HEK293 (cell line): Measurements from ENCODE around the gene HPS4.
A peak's percentile ranks its signal among the peaks of the same experiment; 100 is the strongest.

Experiments used
- CTCF ChIA-PET: fragments of 350-600 bp; formaldehyde crosslinking; extraction: SDS; loops from one replicate; lab custom pipeline; 2021; ENCODE audit warnings: antibody characterized with exemption; lab: Yijun Ruan, JAX
- POLR2A ChIA-PET: fragments of 300-600 bp; formaldehyde crosslinking; extraction: SDS; loops from one replicate; lab custom pipeline; 2020; ENCODE audit warnings: antibody characterized with exemption, inconsistent platforms; lab: Yijun Ruan, JAX
- H3K27ac ChIP-seq: fragments of 200-500 bp; sonication (Bioruptor generic); 2 replicates; pipeline ENCODE4 v1.5.1; 2014; ENCODE audit warnings: low read depth, low read length, control low read depth, inconsistent platforms; ENCODE audit errors: extremely low read depth
- H3K36me3 ChIP-seq, 2 experiments: fragments of 200-500 bp in 1 of 2; sonication (Bioruptor generic) in 1 of 2; 1 replicate in 1 of 2; 2 replicates in 1 of 2; pipeline ENCODE4 v1.5.1; 2014 to 2017; ENCODE audit warnings: inconsistent platforms in 2 of 2, low read length in 2 of 2; ENCODE audit not compliant: control insufficient read depth in 2 of 2, insufficient read depth in 1 of 2
- H3K4me1 ChIP-seq: fragments of 200-500 bp; sonication (Bioruptor generic); 2 replicates; pipeline ENCODE4 v1.5.1; 2014; ENCODE audit warnings: mild to moderate bottlenecking, low read length, inconsistent platforms; ENCODE audit not compliant: control insufficient read depth, insufficient read depth
- H3K4me3 ChIP-seq: 2 replicates; pipeline ENCODE4 v1.5.1; 2011; ENCODE audit warnings: low read depth, mild to moderate bottlenecking, control low read depth, low read length, moderate library complexity
- H3K9me3 ChIP-seq: fragments of 200-500 bp; sonication (Bioruptor generic); 2 replicates; pipeline ENCODE4 v1.5.1; 2014; ENCODE audit warnings: low read depth, low read length, inconsistent platforms; ENCODE audit not compliant: control insufficient read depth, insufficient read depth
- FEZF1 ChIP-seq: fragments of 450-650 bp; formaldehyde crosslinking; IDR thresholded peaks from 2 replicates; pipeline ENCODE4 v1.5.1; 2016; ENCODE audit warnings: missing biosample characterization, missing genetic modification characterization
- INSM2 ChIP-seq: fragments of 450-650 bp; formaldehyde crosslinking; IDR thresholded peaks from 2 replicates; pipeline ENCODE4 v1.5.1; 2016; ENCODE audit warnings: missing biosample characterization, missing genetic modification characterization
- MYNN ChIP-seq: fragments of 450-650 bp; formaldehyde crosslinking; IDR thresholded peaks from 2 replicates; pipeline ENCODE4 v1.5.1; 2016; ENCODE audit warnings: missing biosample characterization, missing genetic modification characterization, borderline replicate concordance
- RBAK ChIP-seq: fragments of 450-650 bp; formaldehyde crosslinking; IDR thresholded peaks from 2 replicates; pipeline ENCODE4 v1.5.1; 2016; ENCODE audit warnings: missing biosample characterization, missing genetic modification characterization
- WT1 ChIP-seq: fragments of 450-650 bp; formaldehyde crosslinking; IDR thresholded peaks from 2 replicates; pipeline ENCODE4 v1.5.1; 2016; ENCODE audit warnings: missing biosample characterization, missing genetic modification characterization
- ZBTB11 ChIP-seq: fragments of 450-650 bp; formaldehyde crosslinking; conservative IDR thresholded peaks from 2 replicates; pipeline ENCODE4 v1.5.1; 2016; ENCODE audit warnings: low read depth, missing biosample characterization, missing genetic modification characterization
- ZBTB6 ChIP-seq: fragments of 450-650 bp; formaldehyde crosslinking; IDR thresholded peaks from 2 replicates; pipeline ENCODE4 v1.5.1; 2017; ENCODE audit warnings: missing biosample characterization, missing genetic modification characterization
- ZFP69B ChIP-seq: fragments of 450-650 bp; formaldehyde crosslinking; IDR thresholded peaks from 2 replicates; pipeline ENCODE4 v1.5.1; 2016; ENCODE audit warnings: missing biosample characterization, missing genetic modification characterization
- ZNF10 ChIP-seq: fragments of 450-650 bp; formaldehyde crosslinking; IDR thresholded peaks from 2 replicates; pipeline ENCODE4 v1.5.1; 2017; ENCODE audit warnings: missing biosample characterization, missing genetic modification characterization
- ZNF184 ChIP-seq: fragments of 450-650 bp; IDR thresholded peaks from 2 replicates; pipeline ENCODE4 v1.5.1; 2018; ENCODE audit warnings: missing biosample characterization, mild to moderate bottlenecking, missing genetic modification characterization
- ZNF398 ChIP-seq: fragments of 450-650 bp; formaldehyde crosslinking; IDR thresholded peaks from 2 replicates; pipeline ENCODE4 v1.5.1; 2017; ENCODE audit warnings: missing biosample characterization, missing genetic modification characterization
- ZNF654 ChIP-seq: fragments of 450-650 bp; formaldehyde crosslinking; IDR thresholded peaks from 2 replicates; pipeline ENCODE4 v1.5.1; 2016; ENCODE audit warnings: low read depth, missing biosample characterization, missing genetic modification characterization
- ZNF660 ChIP-seq: fragments of 450-650 bp; IDR thresholded peaks from 2 replicates; pipeline ENCODE4 v1.5.1; 2018; ENCODE audit warnings: missing biosample characterization, mild to moderate bottlenecking, missing genetic modification characterization
- ZNF664 ChIP-seq: fragments of 450-650 bp; formaldehyde crosslinking; IDR thresholded peaks from 2 replicates; pipeline ENCODE4 v1.5.1; 2016; ENCODE audit warnings: missing biosample characterization, missing genetic modification characterization
- ZSCAN23 ChIP-seq: fragments of 450-650 bp; formaldehyde crosslinking; IDR thresholded peaks from 2 replicates; pipeline ENCODE4 v1.5.1; 2016; ENCODE audit warnings: missing biosample characterization, missing genetic modification characterization
- TF ChIP-seq, protein P1 (sequence below): IDR thresholded peaks from 2 replicates; pipeline ENCODE4 v1.6.1; 2011; ENCODE audit warnings: mild to moderate bottlenecking, low read depth, low read length, borderline replicate concordance
- TF ChIP-seq, protein P2 (sequence below): fragments of 450-650 bp; formaldehyde crosslinking; IDR thresholded peaks from 2 replicates; pipeline ENCODE4 v1.5.1; 2016; ENCODE audit warnings: missing biosample characterization, missing genetic modification characterization

The HPS4 gene

DNA sequence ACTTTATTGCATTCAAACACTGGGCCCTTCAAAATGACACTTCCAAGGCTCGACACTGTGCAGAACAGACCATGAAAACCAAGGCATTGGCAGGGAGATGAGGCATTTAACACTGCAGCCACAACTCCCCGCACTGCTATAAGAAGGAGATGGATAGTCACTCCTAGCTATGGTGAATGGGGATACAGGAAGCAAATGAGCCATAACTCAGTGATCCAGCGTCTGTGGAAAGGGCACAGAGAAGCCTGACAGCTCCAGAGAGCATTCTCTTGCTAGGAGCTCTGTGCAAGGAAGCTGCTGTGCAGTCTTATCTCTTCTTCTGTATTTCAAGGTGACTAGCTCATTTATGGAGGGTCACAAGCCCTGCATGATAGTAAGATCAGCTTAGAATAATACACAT is 20.9 kb downstream of the HPS4 start:
- Histone ChIP-seq H3K4me1 (no peaks in the 10 kb centered on the region; the same call in 1 of the 2 replicates), H3K27ac (no peak overlapping the region), H3K36me3 (peaks cover 17 to 97% of the 10 kb centered on the region in 2 experiments), H3K9me3 (no peaks in the 10 kb centered on the region), H3K4me3 (no peak overlapping the region)
- ChIA-PET CTCF (interaction anchor here (0.5 to 10.4 kb wide), 11 partner anchors 9 to 215 kb away, joined by 3 to 267 read pairs (median 18); partner anchors contain the start of genes HPS4 and SRRD), POLR2A (no interaction called here)
- TF ChIP-seq RBAK (tag by site-specific recombination): no peak
- no peak for TF ChIP-seq WT1 (tag by site-specific recombination)

- H3K36me3 ChIP-seq: peaks cover 15 to 97% of the 10 kb centered on the region in 2 experiments
Measured at GRCh38 chr22:26462051-26462450, 21.5 kb downstream of the HPS4 start.

GRCh38 chr22:26461188-26461810 is 22.3 kb downstream of the HPS4 start:
- Histone ChIP-seq H3K36me3 (peaks cover 21 to 90% of the 10 kb centered on the region in 2 experiments), H3K4me1 (no peaks in the 10 kb centered on the region; the same call in 1 of the 2 replicates), H3K4me3 (no peak overlapping the region), H3K27ac (no peak overlapping the region), H3K9me3 (no peaks in the 10 kb centered on the region)
- ChIA-PET CTCF (interaction anchor here (0.6 to 10.4 kb wide), 42 partner anchors 9 to 1200 kb away, joined by 3 to 267 read pairs (median 6); partner anchors contain the start of genes HPS4, SRRD and TFIP11), POLR2A (no interaction called here)
- TF ChIP-seq ZNF10 (tag by site-specific recombination) (no peak), ZNF184 (no peak), ZFP69B (tag by site-specific recombination) (no peak), ZBTB6 (tag by site-specific recombination) (no peak), ZNF398 (no peak), ZNF654 (tag by site-specific recombination) (peak; percentile 53), ZNF660 (tag by site-specific recombination) (peak; percentile 40; the same call in 1 of the 2 replicates), MYNN (tag by site-specific recombination) (no peak), ZBTB11 (tag by site-specific recombination) (no peak), ZNF664 (tag by site-specific recombination) (no peak), FEZF1 (tag by site-specific recombination) (no peak)
- TF ChIP-seq, protein P1, sequence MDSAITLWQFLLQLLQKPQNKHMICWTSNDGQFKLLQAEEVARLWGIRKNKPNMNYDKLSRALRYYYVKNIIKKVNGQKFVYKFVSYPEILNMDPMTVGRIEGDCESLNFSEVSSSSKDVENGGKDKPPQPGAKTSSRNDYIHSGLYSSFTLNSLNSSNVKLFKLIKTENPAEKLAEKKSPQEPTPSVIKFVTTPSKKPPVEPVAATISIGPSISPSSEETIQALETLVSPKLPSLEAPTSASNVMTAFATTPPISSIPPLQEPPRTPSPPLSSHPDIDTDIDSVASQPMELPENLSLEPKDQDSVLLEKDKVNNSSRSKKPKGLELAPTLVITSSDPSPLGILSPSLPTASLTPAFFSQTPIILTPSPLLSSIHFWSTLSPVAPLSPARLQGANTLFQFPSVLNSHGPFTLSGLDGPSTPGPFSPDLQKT: no peak
- TF ChIP-seq, protein P2, sequence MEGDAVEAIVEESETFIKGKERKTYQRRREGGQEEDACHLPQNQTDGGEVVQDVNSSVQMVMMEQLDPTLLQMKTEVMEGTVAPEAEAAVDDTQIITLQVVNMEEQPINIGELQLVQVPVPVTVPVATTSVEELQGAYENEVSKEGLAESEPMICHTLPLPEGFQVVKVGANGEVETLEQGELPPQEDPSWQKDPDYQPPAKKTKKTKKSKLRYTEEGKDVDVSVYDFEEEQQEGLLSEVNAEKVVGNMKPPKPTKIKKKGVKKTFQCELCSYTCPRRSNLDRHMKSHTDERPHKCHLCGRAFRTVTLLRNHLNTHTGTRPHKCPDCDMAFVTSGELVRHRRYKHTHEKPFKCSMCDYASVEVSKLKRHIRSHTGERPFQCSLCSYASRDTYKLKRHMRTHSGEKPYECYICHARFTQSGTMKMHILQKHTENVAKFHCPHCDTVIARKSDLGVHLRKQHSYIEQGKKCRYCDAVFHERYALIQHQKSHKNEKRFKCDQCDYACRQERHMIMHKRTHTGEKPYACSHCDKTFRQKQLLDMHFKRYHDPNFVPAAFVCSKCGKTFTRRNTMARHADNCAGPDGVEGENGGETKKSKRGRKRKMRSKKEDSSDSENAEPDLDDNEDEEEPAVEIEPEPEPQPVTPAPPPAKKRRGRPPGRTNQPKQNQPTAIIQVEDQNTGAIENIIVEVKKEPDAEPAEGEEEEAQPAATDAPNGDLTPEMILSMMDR: peak; percentile 56

More at GRCh38 chr22:26462051-26462450, 21.5 kb downstream of the HPS4 start:
- CTCF ChIA-PET: interaction anchor here (0.7 to 10.4 kb wide), 26 partner anchors 10 to 825 kb away, joined by 3 to 267 read pairs (median 6); partner anchors contain the start of genes HPS4, SRRD and TFIP11
- Histone ChIP-seq H3K4me1 (no peaks in the 10 kb centered on the region; the same call in 1 of the 2 replicates), H3K4me3 (no peak overlapping the region), H3K27ac (no peak overlapping the region), H3K9me3 (no peaks in the 10 kb centered on the region)
- TF ChIP-seq ZSCAN23 (tag by site-specific recombination) (no peak), INSM2 (no peak)
- POLR2A ChIA-PET: no interaction called here
